ENCODE measurements around the gene ZFYVE9. TPM values are rescaled to one million over a fixed set of nuclear protein-coding genes. Genes with fewer than 3 reads are reported as not detected.

ZFYVE9 gene
- total RNA-seq, 4 donors from 2014 or later: 35.9 to 42.9 (median 41.9) TPM

DNA sequence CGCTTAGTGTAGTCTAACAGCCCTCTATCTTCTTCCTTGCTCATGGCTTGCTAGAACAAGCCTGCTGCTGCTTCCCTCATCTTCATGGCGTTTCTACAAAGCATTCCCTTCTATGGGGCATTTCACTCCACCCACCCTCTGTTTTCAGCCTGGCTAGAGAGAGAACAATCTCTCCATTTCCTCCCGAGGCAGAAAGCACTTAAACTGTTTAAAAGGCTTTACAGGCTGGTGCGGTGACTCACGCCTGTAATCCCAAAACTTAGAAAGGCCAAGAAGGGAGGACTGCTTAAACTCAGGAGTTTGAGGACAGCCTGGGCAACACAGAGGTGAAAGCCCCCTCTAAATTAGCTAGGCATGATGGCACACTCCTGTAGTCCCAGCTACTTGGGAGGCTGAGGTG, 244.6 kb downstream of the ZFYVE9 start:
- intact Hi-C loops (cut with DNase I; ENCODE audit: low total_unique reads) (no loop called here), in situ Hi-C loops (cut with MboI; ENCODE audit: low sequenced_read_pairs in 4 of 4) (no loop called here)
- TF ChIP-seq CTCF (IDR thresholded peaks at IDR 0.05 in 4 of 5, conservative IDR thresholded peaks at IDR 0.05 in 1 of 5): no peak
- no peak for TF ChIP-seq POLR2A (IDR thresholded peaks at IDR 0.05)
- Histone ChIP-seq H3K36me3 (no peaks in the 10 kb centered on the region), H3K4me1 (no peaks in the 10 kb centered on the region), H3K27me3 (no peaks in the 10 kb centered on the region), H3K27ac (no peak overlapping the region), H3K9me3 (no peaks in the 10 kb centered on the region), H3K4me3 (no peak overlapping the region)
- no peak for ATAC-seq
- no peak for DNase-seq

GRCh38 chr1:52393174-52393573, 251.3 kb downstream of the ZFYVE9 start:
- no peaks in the 10 kb centered on the region for H3K36me3 ChIP-seq
- no peaks in the 10 kb centered on the region for H3K4me1 ChIP-seq
- H3K27me3 ChIP-seq: no peaks in the 10 kb centered on the region
- no peaks in the 10 kb centered on the region for H3K9me3 ChIP-seq
- no peak for ATAC-seq
- TF ChIP-seq CTCF (IDR thresholded peaks at IDR 0.05 in 4 of 5, conservative IDR thresholded peaks at IDR 0.05 in 1 of 5): no peak
- DNase-seq: no peak
- no peak overlapping the region for H3K4me3 ChIP-seq
- in situ Hi-C loops (cut with MboI; ENCODE audit: low sequenced_read_pairs in 4 of 4) (no loop called here), intact Hi-C loops (cut with DNase I; ENCODE audit: low total_unique reads) (no loop called here)
- no peak overlapping the region for H3K27ac ChIP-seq

Other genes starting within 250 kb of the ZFYVE9 start
- under 1 TPM in 2 of 4 donors, not detected in 2; 0.02 to 0.04 TPM for gene RAB3B, start 151.4 kb upstream of the ZFYVE9 start, total RNA-seq
- 1 to 10 TPM; 3.4 to 5.9 (median 5.1) TPM for gene KTI12, start 108.3 kb upstream of the ZFYVE9 start, total RNA-seq
- gene TXNDC12, start 86.9 kb upstream of the ZFYVE9 start, total RNA-seq: 10 to 100 TPM; 19.8 to 25.3 (median 23.3) TPM
- 10 to 100 TPM; 68.4 to 92.9 (median 72.4) TPM for gene BTF3L4, start 85.8 kb upstream of the ZFYVE9 start, total RNA-seq
- 10 to 100 TPM; 34.1 to 62.7 (median 52.2) TPM for gene CC2D1B, start 224.1 kb downstream of the ZFYVE9 start, total RNA-seq

All from gastrocnemius medialis (tissue), 4 donors.